Trophoblast cell (in vitro differentiated cells and primary cell): ENCODE data around the gene SOX30.
A peak's percentile ranks its signal among the peaks of the same experiment; 100 is the strongest.
"Not testable (repeated sequence)": the region's sequence is repeated elsewhere in the genome, so short reads cannot be mapped to it uniquely, and the experiment has no call there.

ENCODE experiments used
- DNase-seq, 2 donors: peaks; one replicate each; pipeline ENCODE4 v3.0.0-alpha.2; 2016
- H2AFZ ChIP-seq: 2 replicates; pipeline ENCODE4 v1.6.1; 2013; ENCODE audit warnings: low read length, moderate library complexity, mild to moderate bottlenecking; ENCODE audit not compliant: insufficient read depth, poor library complexity
- H2AK5ac ChIP-seq: 2 replicates; pipeline ENCODE4 v1.6.1; 2013; ENCODE audit warnings: mild to moderate bottlenecking, low read length
- H2BK120ac ChIP-seq: 2 replicates; pipeline ENCODE4 v1.6.1; 2013; ENCODE audit warnings: low read length, mild to moderate bottlenecking, moderate library complexity; ENCODE audit not compliant: insufficient read depth, poor library complexity
- H2BK12ac ChIP-seq: 2 replicates; pipeline ENCODE4 v1.6.1; 2013; ENCODE audit warnings: mild to moderate bottlenecking, low read length, moderate library complexity
- H2BK5ac ChIP-seq: 2 replicates; pipeline ENCODE4 v1.6.1; 2013; ENCODE audit warnings: low read length, low read depth, moderate library complexity, mild to moderate bottlenecking; ENCODE audit not compliant: poor library complexity
- H3K14ac ChIP-seq: 2 replicates; pipeline ENCODE4 v1.6.1; 2013; ENCODE audit warnings: mild to moderate bottlenecking, low read length
- H3K18ac ChIP-seq: 2 replicates; pipeline ENCODE4 v1.6.1; 2013; ENCODE audit warnings: mild to moderate bottlenecking, low read length
- H3K23ac ChIP-seq: 2 replicates; pipeline ENCODE4 v1.6.1; 2013; ENCODE audit warnings: low read length
- H3K27ac ChIP-seq: 2 replicates; pipeline ENCODE4 v1.5.1; 2013; ENCODE audit warnings: low read depth, mild to moderate bottlenecking, inconsistent platforms, low read length, moderate library complexity
- H3K27me3 ChIP-seq: 2 replicates; pipeline ENCODE4 v1.6.1; 2013; ENCODE audit warnings: inconsistent platforms, mild to moderate bottlenecking, low read length, moderate library complexity; ENCODE audit not compliant: insufficient read depth
- H3K36me3 ChIP-seq, 2 experiments: 1 replicate in 1 of 2; 2 replicates in 1 of 2; pipeline ENCODE4 v1.6.1; 2013; ENCODE audit warnings: low read length in 2 of 2, mild to moderate bottlenecking in 2 of 2, moderate library complexity in 1 of 2; ENCODE audit not compliant: insufficient read depth in 2 of 2, control insufficient read depth in 1 of 2
- H3K4ac ChIP-seq: 2 replicates; pipeline ENCODE4 v1.6.1; 2013; ENCODE audit warnings: low read depth, mild to moderate bottlenecking, low read length, moderate library complexity
- H3K4me1 ChIP-seq, 2 experiments: 1 replicate in 1 of 2; 2 replicates in 1 of 2; pipeline ENCODE4 v1.6.1; 2013; ENCODE audit warnings: low read length in 2 of 2, mild to moderate bottlenecking in 2 of 2, moderate library complexity in 1 of 2; ENCODE audit not compliant: insufficient read depth in 2 of 2, control insufficient read depth in 1 of 2
- H3K4me2 ChIP-seq: 2 replicates; pipeline ENCODE4 v1.6.1; 2013; ENCODE audit warnings: inconsistent platforms, mild to moderate bottlenecking, low read length, moderate library complexity
- H3K4me3 ChIP-seq: 2 replicates; pipeline ENCODE4 v1.5.1; 2013; ENCODE audit warnings: mild to moderate bottlenecking, low read depth, low read length, inconsistent platforms
- H3K79me1 ChIP-seq: one replicate; pipeline ENCODE4 v1.6.1; 2013; ENCODE audit warnings: low read length
- H3K79me2 ChIP-seq: 2 replicates; pipeline ENCODE4 v1.6.1; 2013; ENCODE audit warnings: low read length, mild to moderate bottlenecking; ENCODE audit not compliant: control insufficient read depth, insufficient read depth, poor library complexity
- H3K9ac ChIP-seq: 2 replicates; pipeline ENCODE4 v1.6.1; 2013; ENCODE audit warnings: mild to moderate bottlenecking, low read length
- H3K9me3 ChIP-seq: 2 replicates; pipeline ENCODE4 v1.6.1; 2013; ENCODE audit warnings: low read depth, mild to moderate bottlenecking, control low read depth, inconsistent platforms, low read length; ENCODE audit not compliant: insufficient read depth
- H4K12ac ChIP-seq: 2 replicates; pipeline ENCODE4 v1.6.1; 2013; ENCODE audit warnings: low read depth, mild to moderate bottlenecking, low read length, moderate library complexity
- H4K8ac ChIP-seq: 2 replicates; pipeline ENCODE4 v1.6.1; 2013; ENCODE audit warnings: low read depth, mild to moderate bottlenecking, low read length, moderate library complexity
- H4K91ac ChIP-seq: one replicate; pipeline ENCODE4 v1.6.1; 2013; ENCODE audit warnings: low read depth, mild to moderate bottlenecking, low read length, moderate library complexity
- WGBS: extraction: QIAGEN DNeasy Blood & Tissue Kit; methylation state at CpG from one replicate; pipeline ENCODE4 v1.1.7; 2013; ENCODE audit warnings: missing lambda C conversion rate; ENCODE audit not compliant: insufficient read length, insufficient coverage; ENCODE audit errors: extremely low coverage; 5-methylcytosine and 5-hydroxymethylcytosine counted together

The SOX30 gene

GRCh38 chr5:157677931-157678330 lies 25.7 kb upstream of the SOX30 start:
- no peaks in the 10 kb centered on the region for H3K27me3 ChIP-seq
- peaks cover under 1% of the 10 kb centered on the region for H3K9me3 ChIP-seq
- DNase-seq = no peak
- H3K4me2 ChIP-seq = no peak overlapping the region
- H2BK120ac ChIP-seq = no peak overlapping the region
- no peak overlapping the region for H2BK5ac ChIP-seq
- no peak overlapping the region for H3K4ac ChIP-seq
- no peak overlapping the region for H3K27ac ChIP-seq
- no peaks in the 10 kb centered on the region for H3K79me1 ChIP-seq
- no peaks in the 10 kb centered on the region for H3K36me3 ChIP-seq
- H3K18ac ChIP-seq = no peak overlapping the region
- no peak overlapping the region for H3K4me3 ChIP-seq
- no peak overlapping the region for H4K91ac ChIP-seq
- H3K9ac ChIP-seq = no peak overlapping the region
- no peak overlapping the region for H4K12ac ChIP-seq
- no peak overlapping the region for H2BK12ac ChIP-seq
- WGBS = no CpG with 5 or more reads among the region's 3 CpGs
- H2AK5ac ChIP-seq = no peak overlapping the region
- no peak overlapping the region for H4K8ac ChIP-seq
- no peaks in the 10 kb centered on the region for H3K79me2 ChIP-seq
- no peaks in the 10 kb centered on the region for H3K4me1 ChIP-seq
- no peak overlapping the region for H3K23ac ChIP-seq
- no peak overlapping the region for H3K14ac ChIP-seq
- H2AFZ ChIP-seq = no peak overlapping the region

- no CpG with 5 or more reads among the region's 4 CpGs for WGBS
- not testable (repeated sequence) for H4K8ac ChIP-seq, H4K12ac ChIP-seq
These were observed 22.1 kb upstream of the SOX30 start for GRCh38 chr5:157674351-157674750.

GRCh38 chr5:157672976-157673375 lies 20.7 kb upstream of the SOX30 start:
- Histone ChIP-seq H3K4me2 (no peak overlapping the region), H2BK120ac (no peak overlapping the region), H4K91ac (no peak overlapping the region), H3K9me3 (peaks cover 12% of the 10 kb centered on the region), H3K14ac (no peak overlapping the region), H4K8ac (no peak overlapping the region), H2AK5ac (no peak overlapping the region), H3K18ac (no peak overlapping the region), H3K79me2 (no peaks in the 10 kb centered on the region), H3K27ac (no peak overlapping the region), H3K27me3 (no peaks in the 10 kb centered on the region), H2AFZ (no peak overlapping the region), H3K36me3 (no peaks in the 10 kb centered on the region), H3K4ac (no peak overlapping the region), H4K12ac (no peak overlapping the region), H3K4me1 (no peaks in the 10 kb centered on the region), H3K9ac (no peak overlapping the region), H2BK12ac (no peak overlapping the region), H3K79me1 (no peaks in the 10 kb centered on the region), H3K4me3 (no peak overlapping the region), H3K23ac (no peak overlapping the region), H2BK5ac (no peak overlapping the region)
- DNase-seq = peak; percentile 61 to 73
- WGBS = no CpG with 5 or more reads among the region's 8 CpGs

More at GRCh38 chr5:157674351-157674750, 22.1 kb upstream of the SOX30 start:
- H3K23ac ChIP-seq, H3K9ac ChIP-seq, H2AFZ ChIP-seq, H2AK5ac ChIP-seq, H3K4me1 ChIP-seq, H3K4me2 ChIP-seq, H2BK120ac ChIP-seq, H3K18ac ChIP-seq, H3K4me3 ChIP-seq, H3K79me1 ChIP-seq, H4K91ac ChIP-seq, H3K79me2 ChIP-seq, H3K14ac ChIP-seq, H3K4ac ChIP-seq, H2BK12ac ChIP-seq, H3K27ac ChIP-seq, H3K36me3 ChIP-seq, H2BK5ac ChIP-seq, H3K27me3 ChIP-seq: not testable (repeated sequence)
- peak in 1 of 2 donors; percentile 30 for DNase-seq
- H3K9me3 ChIP-seq = peaks cover 12% of the 10 kb centered on the region

- H4K91ac ChIP-seq = no peak overlapping the region
- H3K4me1 ChIP-seq = no peaks in the 10 kb centered on the region
- H2BK12ac ChIP-seq = no peak overlapping the region
- no peak overlapping the region for H4K12ac ChIP-seq
- H3K4me3 ChIP-seq = no peak overlapping the region
- no peak overlapping the region for H3K9ac ChIP-seq
- no peak overlapping the region for H2BK120ac ChIP-seq
- no peak overlapping the region for H3K27ac ChIP-seq
- no peak overlapping the region for H2BK5ac ChIP-seq
- H3K18ac ChIP-seq = no peak overlapping the region
- DNase-seq = peak; percentile 54 to 56
- no peak overlapping the region for H2AK5ac ChIP-seq
- peak overlapping the region; percentile 27 for H3K4me2 ChIP-seq
- H4K8ac ChIP-seq = no peak overlapping the region
- no peaks in the 10 kb centered on the region for H3K27me3 ChIP-seq
- no peaks in the 10 kb centered on the region for H3K79me2 ChIP-seq
- no peaks in the 10 kb centered on the region for H3K79me1 ChIP-seq
- no peaks in the 10 kb centered on the region for H3K36me3 ChIP-seq
- no peak overlapping the region for H3K4ac ChIP-seq
- WGBS = no CpG with 5 or more reads among the region's 57 CpGs
- H3K23ac ChIP-seq = no peak overlapping the region
- H2AFZ ChIP-seq = no peak overlapping the region
- peaks cover 12% of the 10 kb centered on the region for H3K9me3 ChIP-seq
- no peak overlapping the region for H3K14ac ChIP-seq
These were observed 19.5 kb upstream of the SOX30 start for GRCh38 chr5:157671592-157672330.
